ENCODE measurements around the gene FBRS.
A peak's percentile ranks its signal among the peaks of the same experiment; 100 is the strongest.
"Not testable (repeated sequence)": the region's sequence is repeated elsewhere in the genome, so short reads cannot be mapped to it uniquely, and the experiment has no call there.

Gene FBRS

DNA sequence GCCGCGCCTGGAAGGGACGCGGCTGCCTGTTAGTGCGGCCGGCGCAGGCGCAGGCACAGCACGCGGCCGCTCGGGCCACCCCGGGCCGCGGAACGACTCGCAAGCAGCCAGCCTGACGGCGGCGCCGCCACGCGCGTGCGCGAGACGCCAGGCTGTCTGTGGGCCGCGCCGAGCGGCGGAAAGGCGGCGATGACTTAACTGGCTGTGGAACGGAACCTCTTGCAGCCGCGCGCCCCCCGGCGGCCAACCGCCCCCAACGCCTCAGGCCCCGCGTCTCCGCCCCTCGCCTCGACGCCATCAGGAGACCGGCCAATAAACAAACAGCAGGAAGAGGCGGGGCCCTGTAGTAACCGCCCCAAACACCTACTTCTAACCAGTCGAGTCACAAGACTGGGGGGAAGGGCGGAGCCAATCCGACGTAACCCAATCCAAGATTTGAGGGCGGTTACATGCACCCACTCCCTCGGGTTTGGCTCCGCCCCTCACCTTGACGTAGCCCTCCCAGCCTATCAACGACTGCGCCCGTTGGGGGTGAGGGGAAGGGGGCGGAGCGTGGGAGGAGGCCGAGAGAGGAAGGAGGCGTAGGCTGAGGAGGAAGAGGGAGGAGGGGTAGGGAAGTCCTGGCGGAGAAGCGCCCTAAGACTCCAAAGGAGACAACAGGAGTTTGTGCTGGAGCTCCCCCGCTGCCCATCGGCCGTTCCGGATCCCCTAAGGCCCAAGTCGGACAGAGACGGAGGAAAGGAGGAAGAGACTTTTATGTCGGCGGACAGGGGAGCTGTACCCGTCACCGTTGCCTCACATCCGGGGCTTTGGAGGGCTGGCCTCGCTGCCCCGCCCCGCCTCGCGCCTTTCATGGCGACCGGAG is at the start of gene FBRS:
TSS of gene FBRS (plus strand) at position 566 of the 865 bp plus-strand sequence. CDS start 1,088 bp downstream, outside the sequence.
- DNase-seq (ENCODE audit: low read depth in 4 of 4, low spot score in 1 of 4), result peak; percentile 99 to 100 (median 100)

DNA sequence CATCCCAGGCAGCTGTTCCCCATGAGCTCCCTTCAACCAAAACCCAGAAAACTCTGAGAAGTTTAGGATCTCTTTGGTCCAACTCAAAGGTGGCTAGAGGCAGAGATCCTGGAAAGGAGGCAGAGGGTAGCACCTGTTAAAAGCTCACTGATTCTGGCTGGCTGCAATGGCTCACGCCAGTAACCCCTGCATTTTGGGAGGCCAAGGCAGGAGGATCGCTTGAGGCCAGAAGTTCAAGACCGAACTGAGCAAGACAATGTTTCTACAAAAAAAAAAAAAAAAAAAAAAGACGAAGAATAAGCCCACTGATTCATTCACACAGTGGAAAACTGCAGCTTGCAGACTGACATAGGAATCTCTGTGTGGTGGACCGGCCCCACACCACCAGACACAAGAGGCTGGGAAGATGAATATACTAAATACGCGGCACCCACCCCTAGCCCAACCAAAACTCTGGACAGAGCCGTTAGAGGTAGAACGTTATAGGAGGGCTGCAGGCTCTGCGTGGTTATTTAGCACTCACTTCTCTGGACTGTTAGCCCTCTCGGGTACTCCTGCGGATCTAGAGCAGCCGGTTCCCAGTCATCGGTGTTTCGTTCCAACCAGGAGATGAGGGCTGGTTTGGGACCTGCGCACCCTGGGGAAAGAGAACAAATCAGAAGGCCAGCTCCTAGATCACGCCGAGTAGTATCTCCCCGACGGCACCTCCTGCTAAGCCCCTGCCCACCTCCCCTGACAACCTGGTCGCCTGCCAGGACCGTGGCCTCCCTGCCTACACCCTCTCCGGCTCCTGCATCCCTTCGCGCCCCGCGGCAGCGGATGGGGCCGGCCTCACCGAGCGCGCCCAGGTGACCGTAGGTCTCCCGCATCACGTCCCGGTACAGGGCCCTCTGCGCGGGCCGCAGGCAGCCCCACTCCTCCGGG is 49.0 kb upstream of the FBRS start:
- peak in 1 of 4 experiments; percentile 19 for DNase-seq (ENCODE audit: low read depth in 4 of 4, low spot score in 1 of 4)

DNA sequence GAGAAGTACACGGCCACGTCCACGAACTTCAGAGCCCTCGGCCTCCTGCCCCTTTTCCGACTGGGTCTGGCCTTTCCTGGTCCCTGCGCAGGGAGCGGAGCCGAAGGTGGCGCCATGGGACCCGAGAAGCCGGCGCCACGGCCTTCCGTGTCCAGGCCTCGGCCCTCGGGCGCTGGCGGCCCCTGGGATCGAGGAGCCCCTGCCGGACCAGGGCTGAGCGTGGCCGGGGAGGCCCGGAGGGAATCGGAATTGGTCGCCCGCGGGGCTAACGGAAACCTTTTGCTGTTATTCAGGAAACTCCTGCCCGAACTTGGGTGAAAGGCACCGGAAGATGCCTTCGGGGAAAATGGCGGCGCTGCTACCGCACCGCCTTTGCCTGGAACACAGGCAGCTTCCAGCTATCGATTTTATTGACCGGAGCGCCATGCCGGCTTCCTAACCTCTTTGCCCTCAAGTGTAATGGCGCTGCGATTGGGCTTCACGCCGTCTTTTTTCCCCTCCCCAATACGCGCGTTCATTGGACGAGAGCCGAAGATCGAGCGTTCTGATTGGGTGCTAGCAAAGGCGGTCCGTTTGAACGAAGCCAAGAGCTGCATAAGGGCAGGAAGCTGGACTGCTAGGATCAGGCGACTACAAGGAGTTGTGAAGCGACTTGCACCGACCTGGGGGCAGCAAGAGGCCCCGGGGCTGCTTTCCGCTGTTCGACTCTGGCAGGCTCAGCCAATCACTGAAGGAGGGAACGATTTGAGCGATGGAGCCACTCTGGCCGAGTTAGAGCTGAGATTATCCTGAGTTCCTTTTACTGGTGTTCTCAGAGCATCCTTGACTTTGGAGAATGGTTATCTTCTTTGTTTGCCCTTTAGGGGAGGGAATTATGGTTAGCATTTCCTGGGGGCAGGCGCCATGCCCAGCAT is 48.0 kb upstream of the FBRS start, which contains the start of gene ZNF689:
TSS of gene ZNF689 (minus strand) at position 464 of the 914 bp plus-strand sequence. CDS start at position 116, 348 bp downstream.
- DNase-seq (ENCODE audit: low read depth in 4 of 4, low spot score in 1 of 4), result peak; percentile 78 to 89 (median 84)

DNA sequence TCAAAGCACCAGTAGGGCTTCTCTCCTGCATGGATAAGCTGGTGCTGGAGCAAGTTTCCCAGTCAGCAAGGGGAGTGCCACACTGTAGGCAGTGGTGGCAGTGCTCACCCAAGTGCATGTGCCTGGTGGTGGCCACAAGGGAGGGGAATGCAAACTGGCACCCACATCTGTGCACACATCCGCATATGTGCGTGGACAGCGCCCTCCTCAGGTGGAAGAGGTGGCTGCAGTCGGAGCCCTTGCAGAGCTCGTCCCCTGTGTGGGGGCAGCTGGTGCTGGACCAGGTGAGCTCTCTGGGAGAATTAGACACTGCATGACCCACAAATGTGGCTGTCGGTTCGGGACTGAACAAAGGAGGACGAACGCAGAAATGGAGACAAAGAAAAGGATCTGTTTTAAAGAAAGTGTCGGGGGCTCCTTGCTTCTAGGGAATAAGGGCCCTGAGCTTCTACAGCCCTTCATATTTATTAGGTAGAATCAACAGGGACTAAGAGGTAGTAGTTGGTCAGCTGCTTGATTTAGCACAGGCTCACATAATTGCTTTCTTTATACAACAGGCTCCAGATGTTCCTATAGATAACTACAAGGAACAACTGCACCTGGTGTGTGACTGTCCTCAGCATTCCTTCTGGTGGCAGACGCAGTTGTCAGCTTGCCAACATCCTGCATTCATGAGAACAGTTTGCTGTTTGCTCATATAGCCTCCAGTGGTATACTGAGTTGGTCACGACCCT is 42.7 kb upstream of the FBRS start:
- peak in 3 of 4 experiments; percentile 49 to 72 (median 52) for DNase-seq (ENCODE audit: low read depth in 4 of 4, low spot score in 1 of 4)

DNA sequence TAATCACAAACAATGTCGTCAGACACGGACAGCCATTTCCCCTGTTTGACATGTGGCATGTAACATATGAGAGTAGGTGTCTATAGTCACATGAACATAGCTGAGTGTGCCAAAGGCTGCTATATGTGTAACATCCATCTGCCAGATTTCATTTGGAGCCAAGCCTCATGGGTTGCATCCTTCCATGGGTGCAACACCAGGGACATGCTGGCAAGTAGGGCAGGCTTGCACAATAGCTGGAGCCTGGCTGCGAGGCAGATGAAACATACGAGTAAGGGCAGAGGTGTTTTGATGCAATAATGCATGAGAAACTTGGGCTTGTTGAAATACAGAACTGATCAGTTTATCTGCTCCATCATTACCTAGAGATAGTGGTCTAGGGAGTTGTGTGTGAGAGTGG is 39.0 kb upstream of the FBRS start:
- DNase-seq (ENCODE audit: low read depth in 4 of 4, low spot score in 1 of 4), result no peak

DNA sequence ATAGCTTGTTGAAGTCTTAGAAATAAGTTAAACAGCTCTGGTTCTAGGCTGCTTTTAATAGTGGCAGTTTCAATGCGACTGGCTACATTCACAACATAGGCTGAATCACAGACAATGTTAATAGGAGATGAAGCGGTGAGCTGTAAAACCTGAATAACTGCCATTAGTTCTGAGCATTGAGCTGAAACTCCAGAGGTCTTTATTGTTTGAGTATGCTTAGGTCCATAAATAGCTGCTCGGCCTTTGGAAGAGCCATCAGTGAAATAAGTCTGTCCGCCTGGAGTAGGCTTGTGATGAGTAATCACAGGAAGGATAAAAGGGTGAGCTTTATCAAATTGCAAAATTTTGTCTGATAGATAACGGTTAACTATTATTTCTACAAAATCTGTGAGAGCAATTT is 38.6 kb upstream of the FBRS start:
- no peak for DNase-seq (ENCODE audit: low read depth in 4 of 4, low spot score in 1 of 4)

DNA sequence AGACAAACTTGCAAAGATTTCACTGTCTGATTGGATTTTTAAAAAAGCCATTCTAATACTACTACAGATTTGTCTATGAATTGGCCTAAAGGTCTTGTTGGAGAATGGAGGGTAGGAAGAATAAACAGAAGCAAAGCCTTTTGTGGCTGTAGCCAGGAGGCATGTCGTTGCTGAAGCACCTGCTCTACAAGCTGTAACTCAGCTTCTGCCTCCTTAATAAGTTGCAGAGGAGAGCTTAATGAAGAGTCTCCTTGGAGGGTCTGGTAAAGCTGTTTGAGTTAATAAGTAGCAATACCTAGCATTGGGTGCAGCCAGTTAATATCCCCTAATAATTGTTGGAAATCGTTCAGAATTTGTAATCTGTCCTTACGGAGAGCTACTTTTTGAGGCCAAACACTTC is 38.1 kb upstream of the FBRS start:
- DNase-seq (ENCODE audit: low read depth in 4 of 4, low spot score in 1 of 4), result no peak

DNA sequence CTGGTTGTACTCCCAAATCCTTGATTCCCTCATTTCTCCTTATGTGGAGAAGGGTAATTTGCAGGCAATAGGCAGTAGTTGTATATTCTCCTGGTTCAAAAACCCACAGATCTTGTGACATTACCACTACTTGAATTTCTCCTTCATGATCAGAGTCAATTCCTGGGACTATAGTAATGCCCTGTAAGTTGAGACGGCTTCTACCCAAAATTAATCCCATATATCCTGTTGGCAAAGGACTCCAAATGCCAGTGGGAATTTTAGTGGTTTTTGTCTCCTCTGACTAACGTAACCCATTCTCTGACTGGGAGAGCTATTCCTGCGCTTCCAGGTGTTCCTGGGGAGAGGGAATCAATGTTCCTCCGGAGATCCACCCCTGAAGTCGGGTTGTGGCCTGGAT is 36.5 kb upstream of the FBRS start:
- DNase-seq (ENCODE audit: low read depth in 4 of 4, low spot score in 1 of 4), result no peak

DNA sequence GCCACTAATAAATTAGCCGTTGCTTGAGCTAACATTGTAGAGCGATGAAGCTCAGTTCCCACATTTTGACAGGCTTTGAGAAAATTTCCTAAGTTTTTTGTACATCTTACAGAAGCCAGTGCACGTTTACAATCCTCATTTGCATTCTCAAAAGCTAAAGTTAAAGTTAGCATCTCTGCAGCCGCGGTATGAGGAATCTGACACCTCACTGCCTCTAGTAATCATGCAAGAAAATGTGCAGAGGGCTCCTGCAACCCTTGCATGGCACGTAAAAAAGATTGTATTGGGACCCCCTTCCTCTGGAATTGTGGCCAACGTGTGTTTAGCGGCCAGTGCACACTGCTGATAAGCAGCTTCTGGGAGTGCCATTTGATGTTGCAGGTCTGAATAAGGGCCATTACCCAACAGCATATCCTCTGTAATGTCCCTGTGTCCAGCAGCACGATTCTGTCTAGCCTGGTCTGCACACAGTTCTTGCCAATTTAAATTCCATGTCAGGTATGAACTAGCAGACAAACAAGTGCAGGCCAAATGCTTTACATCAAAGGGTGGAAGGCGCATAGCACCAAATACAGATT is 35.7 kb upstream of the FBRS start:
- no peak for DNase-seq (ENCODE audit: low read depth in 4 of 4, low spot score in 1 of 4)

DNA sequence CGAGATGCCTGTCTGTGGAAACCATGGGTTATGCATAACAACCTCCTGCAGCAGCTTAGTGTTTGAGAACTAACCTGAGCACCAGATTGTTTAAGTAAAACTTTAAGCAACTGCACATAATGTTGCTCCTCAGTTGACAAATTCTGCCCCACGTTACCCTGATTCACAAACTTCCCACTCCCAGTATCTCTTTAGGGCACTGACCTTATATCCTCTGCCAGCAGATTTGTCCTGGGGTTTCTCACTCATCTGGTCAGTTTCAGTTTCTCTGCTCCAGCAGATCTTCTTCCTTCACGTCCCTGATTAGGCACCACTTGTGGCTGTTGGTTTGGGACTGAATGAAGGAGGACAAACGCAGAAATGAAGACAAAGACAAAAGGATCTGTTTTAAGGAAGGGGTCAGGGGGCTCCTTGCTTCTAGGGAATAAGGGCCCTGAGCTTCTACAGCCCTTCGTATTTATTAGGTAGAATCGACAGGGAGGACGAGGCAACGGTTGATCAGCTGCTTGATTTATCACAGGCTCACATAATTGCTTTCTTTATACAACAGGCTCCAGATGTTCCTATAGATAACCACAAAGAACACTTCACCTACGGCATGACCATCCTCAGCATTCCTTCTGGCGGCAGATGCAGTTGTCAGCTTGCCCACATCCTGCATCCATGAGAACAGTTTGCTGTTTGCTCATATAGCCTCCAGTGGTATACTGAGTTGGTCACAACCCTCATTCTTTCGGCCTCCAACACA is 34.5 kb upstream of the FBRS start:
- no peak for DNase-seq (ENCODE audit: low read depth in 4 of 4, low spot score in 1 of 4)

DNA sequence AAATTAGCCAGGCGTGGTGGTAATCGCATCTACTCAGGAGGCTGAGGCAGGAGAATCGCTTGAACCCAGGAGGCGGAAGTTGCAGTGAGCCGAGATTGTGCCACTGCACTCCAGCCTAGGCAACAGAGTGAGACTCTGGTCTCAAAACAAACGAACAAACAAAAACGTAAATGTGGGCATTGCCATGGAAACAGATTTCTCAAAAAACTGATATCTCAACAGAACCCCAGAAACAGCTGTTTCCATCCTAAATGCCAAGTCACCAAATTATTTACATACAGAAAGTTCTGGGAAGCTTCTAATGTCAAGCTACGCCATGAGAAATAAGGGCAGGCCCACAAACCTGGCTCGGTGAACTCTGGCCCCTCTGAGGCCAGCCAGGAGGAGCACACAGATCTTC is 32.0 kb upstream of the FBRS start:
- DNase-seq (ENCODE audit: low read depth in 4 of 4, low spot score in 1 of 4), result no peak

DNA sequence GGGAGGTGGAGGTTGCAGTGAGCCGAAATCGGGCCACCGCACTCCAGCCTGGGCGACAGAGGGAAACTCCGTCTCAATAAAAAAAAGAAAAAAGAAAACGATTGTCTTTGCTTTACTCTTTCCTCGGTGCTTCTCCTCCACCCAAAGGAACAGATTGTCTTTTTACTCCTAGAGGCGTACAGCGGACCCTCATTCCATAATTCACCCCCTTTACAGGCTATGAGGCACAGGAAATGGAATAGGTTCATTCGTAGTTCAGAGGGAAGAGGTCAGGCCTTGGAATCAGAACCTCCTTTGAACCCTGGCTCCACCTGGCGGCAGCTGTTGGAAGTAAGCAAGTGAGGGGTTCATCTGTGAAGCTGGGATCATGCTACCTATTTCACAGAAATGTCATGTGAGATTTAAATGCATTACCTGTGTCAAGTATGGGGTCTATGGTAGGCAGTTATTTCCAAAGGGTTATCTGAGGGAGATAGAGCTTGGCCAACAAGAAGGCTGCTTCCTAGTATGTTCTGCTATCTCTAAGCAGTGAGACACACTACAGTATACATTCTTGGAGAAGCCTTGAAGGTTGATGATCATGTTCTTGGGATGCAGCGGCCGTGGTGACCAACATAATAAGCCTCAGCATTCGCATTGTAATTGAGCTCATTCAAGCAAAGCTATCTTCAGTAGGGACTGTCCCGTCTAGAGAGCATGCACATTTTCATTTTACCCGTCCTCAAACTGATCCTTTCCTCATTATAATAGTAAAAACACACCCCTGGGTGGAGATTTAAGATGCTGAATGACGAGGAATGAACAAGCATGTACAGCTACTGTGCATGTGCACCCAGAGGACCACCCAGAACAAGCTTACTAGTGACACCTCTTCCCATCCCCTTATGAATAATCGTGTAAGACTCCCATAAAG is 29.3 kb upstream of the FBRS start:
- peak; percentile 83 to 91 (median 85) for DNase-seq (ENCODE audit: low read depth in 4 of 4, low spot score in 1 of 4)

DNA sequence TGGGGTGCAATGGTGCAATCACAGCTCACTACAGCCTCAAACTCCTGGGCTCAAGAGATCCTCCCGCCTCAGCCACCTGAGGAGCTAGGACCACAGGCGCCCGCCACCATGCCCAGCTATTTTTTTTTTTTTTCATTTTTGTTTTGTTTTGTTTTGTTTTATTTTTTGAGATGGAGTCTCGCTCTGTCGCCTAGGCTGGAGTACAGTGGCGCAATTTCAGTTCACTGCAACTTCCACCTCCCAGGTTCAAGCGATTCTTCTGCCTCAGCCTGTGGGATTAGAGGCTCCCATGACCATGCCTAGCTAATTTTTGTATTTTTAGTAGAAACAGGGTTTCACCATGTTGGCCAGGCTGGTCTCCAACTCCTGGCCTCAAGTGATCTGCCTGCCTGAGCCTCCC is 25.8 kb upstream of the FBRS start:
- not testable (repeated sequence) for DNase-seq (ENCODE audit: low read depth in 4 of 4, low spot score in 1 of 4)

DNA sequence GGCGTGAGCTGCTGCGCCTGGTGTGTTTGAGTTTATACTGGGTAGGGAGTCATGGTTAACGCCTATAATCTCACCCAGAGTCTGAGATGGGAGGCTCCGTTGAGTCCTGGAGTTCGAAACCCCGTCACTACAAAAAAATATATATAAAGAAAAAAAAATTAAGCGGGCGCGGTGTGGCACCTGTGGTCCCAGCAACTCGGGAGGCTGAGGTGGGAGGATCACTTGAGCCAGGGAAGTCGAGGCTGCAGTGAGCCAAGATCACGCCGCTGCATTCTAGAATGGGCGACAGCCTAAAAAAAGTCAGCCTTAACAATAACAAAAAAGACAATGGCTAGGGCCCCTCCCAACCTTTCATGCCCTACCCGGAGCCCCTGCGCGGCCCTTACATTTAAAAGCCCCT is 24.7 kb upstream of the FBRS start:
- no peak for DNase-seq (ENCODE audit: low read depth in 4 of 4, low spot score in 1 of 4)

DNA sequence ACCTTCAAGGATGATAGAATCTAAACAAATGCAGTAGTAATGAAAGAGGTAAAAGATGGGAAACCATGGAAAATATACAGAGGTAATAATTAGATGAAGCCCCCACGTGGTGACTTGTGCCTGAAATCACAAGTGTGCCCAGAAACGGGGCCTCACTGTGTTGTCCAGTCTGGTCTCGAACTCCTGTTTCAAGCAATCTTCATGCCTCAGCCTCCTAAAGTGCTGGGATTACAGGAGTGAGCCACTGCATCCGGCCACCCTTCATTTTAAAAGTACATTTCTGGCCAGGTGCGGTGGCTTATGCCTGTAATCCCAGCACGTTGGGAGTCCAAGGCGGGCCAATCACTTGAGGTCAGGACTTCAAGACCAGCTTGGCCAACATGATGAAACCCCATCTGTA is 21.6 kb upstream of the FBRS start:
- DNase-seq (ENCODE audit: low read depth in 4 of 4, low spot score in 1 of 4), result no peak

DNA sequence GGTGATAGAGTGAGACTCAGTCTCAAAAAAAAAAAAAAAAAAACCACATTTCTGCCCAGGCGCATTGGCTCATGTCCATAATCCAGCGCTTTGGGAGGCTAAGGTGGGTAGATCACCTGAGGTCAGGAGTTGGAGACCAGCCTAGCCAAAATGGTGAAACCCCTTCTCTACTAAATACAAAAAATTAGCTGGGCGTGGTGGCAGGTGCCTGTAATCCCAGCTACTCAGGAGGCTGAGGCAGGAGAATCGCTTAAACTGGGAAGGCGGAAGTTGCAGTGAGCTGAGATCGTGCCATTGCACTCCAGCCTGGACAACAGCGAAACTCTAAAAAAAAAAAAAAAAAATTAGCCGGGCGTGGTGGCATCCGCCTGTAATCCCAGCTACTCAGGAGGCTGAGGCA is 21.1 kb upstream of the FBRS start:
- not testable (repeated sequence) for DNase-seq (ENCODE audit: low read depth in 4 of 4, low spot score in 1 of 4)

DNA sequence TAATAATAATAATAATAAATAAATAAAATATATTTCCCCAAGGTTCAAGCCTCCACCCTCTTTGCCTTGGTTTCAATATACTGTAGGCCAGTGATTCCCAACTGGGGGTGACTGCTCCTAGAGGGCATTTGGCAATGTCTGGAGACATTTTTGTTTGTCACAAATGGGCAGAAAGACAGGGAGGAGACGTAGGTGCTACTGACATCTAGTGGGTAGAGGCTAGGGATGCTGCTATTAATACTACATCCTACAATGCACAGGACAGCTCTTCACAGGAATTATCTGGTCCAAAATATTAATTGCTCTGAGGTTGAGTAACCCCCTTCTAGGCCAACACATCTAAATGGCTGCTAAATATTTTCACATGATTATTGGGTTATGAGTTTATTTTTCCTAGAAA is 20.3 kb upstream of the FBRS start:
- no peak for DNase-seq (ENCODE audit: low read depth in 4 of 4, low spot score in 1 of 4)

Measured in stimulated activated CD4-positive, alpha-beta T cell treated with anti-CD3 and anti-CD28 coated beads, Interleukin-1b, Interleukin-23, amount 100 ng/mL, for 24 hours (primary cell).